HG02884 (cell line): Measurements from ENCODE around the gene NATD1.

Experiments
- ATAC-seq: cut with Tn5 transposase; IDR thresholded peaks from one replicate; pipeline ENCODE4 v1.9.1; 2021; ENCODE audit warnings: mild to moderate bottlenecking, moderate library complexity; ENCODE audit not compliant: unreplicated experiment

NATD1 gene

DNA sequence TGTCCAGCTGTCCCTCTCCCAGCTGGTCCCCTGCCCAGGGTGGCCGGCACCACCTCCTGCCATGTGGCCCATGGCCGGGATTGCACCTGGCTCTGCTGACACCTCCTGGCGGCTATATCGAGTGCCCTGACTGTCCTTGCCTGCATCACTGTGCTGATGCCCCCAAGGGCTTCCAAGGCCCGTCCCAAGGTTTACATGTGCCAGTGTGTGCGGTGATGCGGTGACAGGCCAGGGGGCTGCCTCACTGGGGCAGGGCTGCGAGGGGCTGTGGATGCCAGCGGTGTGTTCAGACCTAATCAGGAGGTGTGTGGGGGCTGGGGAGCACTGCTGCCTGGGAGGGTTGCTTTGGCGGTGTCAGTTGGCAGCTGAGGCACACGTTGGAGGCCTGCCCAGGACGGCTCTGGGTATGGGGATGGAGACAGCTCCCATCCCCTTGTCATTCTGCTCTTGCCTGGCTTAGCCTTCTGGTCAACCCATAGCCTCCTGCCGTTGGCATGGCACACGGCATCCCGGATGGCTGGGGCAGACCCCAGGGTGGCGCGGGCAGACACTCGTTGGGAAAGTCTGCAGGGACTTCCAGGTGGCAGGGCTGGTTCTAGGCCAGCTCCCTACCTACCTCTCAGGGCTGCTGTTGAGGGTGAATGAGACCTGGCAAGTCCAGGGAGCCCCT, 36.8 kb upstream of the NATD1 start:
- no peak for ATAC-seq

DNA sequence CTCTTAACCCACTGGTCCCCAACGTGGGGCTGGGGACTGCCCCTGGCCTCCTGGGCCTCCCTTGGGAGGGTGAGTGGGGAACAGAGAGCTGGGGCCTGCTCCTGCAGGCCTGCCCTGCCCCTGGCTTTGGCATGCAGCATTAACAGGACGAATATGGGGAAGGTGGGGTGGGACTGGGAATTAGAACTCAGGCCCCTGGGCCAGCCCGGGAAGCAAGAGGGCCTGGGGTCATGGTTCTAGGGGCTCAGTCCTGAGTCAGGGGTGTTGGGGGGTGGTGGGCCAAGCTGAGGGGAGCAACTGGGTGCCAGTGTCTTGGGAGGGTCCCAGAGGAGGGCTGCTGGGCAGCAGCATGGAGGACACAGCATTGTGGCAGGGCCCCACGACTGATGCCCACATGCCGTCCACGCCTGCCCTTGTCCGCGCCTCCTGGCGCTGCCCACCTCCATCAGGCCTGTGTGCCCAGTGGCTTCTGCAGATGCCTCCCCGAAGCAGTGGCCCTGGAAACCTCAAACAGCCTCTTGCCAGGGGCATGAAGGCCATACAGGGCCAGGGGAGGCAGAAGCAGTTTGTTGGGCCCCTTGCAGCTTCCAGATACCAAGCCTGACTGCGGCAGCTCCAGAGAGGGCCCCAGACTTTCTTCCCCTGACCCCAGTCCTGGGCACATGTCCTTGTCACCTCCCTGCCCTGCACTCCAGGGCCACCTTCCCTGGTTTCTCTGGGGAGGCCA, 36.1 kb upstream of the NATD1 start:
- ATAC-seq: no peak

DNA sequence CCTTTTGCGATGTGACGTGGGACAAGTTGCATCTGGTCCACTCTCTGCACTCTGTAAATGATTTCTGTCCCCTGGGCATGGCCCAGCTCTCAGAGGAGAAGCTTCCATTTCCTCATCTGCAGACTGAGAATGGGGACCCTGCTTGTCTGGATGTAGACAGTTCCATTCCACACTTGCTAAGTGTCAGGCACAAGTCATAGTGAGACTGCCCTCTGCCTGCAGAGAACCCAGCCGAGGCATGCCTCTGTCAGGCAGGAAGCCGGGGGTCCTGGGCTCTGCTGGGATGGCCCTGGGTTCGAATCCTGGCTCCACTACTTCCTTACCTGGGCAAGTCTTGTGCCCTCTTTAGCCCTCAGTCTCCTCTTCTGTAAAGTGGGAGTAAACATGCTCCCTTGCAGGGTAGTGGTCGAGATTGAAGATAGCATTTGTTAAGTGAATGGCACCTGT, 35.4 kb upstream of the NATD1 start:
- ATAC-seq: no peak

DNA sequence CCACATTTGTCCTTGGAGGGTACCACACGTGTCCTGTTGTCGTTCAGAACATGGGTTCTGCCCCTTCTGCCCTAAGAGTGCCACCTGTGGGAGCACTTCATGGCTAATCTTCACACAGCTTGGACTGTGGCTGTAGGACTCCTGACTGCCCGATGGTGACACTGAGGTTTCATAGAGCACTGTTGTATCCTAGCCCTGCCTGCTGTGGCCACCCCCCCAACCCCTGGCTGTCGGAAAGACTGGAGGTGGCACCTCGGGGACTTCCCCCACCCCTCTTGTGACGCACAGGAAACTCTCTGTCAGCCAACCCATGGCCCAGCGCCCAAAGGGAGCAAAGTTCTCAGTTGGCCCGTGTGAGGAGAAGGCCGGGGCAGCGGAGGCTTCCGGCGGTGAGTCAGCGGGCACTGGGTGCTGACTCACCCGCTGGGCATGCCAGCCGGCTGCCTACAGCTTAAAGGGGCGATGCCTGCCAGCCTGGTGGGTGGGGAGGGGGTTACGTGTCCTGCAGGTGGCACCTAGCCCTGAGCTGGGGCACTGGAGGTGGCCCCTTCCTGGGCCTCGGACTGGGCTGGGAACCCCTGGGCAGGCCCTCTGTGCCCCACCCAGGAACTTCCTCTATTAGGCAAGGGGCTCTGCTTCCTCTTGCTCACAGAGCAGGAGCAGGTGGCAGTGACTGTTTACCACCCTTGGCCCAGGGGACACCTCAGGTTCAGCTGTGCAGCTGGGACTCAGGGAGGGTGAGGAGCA, 34.7 kb upstream of the NATD1 start:
- no peak for ATAC-seq

DNA sequence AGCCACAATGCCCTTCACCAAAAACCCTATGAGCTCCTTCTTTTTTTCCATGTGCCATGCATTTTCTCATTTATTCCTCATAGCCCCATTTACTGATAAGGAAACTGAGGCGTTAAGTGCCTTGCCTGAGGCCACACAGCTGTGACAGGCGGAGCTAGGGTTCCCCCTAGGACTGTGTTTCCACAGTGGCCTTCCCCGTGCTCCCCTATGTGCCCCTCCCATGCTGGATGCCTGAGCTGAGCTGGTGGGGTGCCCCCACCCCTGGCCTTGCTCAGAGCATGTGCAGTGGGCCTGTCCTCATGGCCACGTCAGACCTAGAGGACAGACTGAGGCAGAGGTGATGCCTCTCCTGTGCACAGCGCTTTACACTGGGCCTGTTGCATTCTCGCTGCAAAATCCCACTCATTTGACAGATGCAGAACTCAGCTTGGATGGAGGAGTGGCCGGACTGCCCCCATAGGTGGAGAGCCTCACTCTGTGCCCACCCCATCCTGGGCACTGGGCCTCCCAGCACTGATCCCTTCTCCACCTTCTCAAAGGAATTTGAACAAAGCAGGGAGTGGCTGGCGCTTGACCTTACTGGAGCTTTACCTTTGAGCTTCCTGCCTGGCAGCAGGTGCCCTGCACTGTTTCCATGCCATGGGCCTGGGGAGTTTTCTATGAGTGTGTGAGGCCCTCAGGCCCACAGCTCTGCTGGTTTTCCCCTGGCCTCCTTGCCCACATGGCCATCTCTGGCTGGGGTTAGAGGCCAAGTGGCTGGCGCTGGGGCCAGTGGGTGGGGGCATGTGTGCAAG, 33.9 kb upstream of the NATD1 start:
- ATAC-seq: no peak

DNA sequence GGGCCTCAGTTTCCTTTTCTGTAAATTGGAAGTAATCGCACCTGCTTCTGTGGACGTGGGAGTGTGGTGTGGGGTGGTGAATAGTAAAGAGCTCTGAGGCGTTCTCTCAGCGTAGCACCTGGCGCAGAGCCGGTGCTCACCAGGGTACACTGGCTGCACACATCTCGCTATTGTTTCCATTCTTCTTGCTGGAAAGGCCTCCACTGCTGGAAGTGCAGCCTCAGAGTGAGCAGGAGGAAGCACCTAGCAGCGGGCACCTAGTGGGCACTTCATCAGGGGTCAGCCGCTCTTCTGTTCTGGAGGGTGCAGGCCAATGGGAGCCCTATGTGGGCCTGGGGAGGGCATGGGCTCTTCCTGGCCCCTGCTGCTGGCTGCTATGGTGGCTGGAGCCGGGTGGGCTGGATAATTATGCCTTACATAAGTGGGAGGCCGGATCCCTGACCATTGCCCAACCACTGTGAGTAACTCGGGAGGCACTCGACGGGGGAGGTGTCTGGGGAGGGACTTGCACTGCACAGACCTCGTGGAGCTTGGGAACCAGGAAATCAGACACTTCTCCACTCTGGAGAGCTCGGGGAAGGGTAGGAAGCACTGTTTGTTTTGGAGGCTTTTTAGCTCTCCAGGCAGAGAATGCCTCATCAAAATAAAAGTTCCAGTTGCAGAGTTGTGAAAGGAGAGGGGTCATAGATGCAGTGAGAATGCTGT, 33.0 kb upstream of the NATD1 start:
- no peak for ATAC-seq

DNA sequence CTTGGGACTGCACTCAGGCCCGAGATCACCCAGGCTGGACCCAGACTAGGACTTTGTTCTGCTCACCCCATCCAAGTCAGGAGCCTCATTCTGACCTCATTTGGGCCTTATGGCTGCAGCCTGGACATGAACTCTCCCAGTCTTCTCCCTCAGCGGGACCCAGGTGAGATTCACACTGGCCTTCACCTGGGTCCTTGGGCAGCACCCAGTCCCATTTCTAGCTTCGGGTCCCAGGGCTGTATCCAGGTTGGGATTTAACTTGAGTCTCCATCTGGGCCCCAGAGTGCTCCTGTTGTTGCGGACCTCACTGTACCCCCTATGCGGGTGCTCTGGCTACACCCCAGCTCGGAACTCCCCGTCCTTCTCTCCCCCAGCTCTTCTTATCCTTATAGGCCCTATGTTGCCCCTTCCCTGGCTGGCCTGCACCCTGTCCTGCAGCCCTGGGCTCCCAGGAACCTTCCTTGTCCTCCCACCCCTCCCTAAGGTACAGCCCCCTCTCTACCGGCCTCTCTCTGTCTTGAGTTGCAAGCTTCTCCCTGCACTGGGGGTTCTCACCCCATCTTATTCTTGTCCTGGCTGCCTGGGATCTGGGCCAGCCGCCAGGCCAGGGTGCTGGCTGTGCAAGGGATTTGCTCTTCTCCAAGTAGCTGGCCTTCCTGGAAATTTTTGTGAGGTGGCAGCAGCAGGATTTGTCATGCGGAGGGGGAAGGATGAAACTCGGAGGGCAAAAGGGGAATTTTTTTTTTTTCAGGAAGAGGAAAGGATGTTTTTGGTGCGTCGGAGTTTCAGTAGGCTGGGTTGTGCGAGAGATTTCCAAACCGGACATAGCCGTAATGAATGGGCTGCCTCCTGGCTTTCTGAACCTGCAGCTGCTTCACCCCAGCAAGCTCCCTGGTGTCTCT, 32.2 kb upstream of the NATD1 start:
- ATAC-seq: no peak

DNA sequence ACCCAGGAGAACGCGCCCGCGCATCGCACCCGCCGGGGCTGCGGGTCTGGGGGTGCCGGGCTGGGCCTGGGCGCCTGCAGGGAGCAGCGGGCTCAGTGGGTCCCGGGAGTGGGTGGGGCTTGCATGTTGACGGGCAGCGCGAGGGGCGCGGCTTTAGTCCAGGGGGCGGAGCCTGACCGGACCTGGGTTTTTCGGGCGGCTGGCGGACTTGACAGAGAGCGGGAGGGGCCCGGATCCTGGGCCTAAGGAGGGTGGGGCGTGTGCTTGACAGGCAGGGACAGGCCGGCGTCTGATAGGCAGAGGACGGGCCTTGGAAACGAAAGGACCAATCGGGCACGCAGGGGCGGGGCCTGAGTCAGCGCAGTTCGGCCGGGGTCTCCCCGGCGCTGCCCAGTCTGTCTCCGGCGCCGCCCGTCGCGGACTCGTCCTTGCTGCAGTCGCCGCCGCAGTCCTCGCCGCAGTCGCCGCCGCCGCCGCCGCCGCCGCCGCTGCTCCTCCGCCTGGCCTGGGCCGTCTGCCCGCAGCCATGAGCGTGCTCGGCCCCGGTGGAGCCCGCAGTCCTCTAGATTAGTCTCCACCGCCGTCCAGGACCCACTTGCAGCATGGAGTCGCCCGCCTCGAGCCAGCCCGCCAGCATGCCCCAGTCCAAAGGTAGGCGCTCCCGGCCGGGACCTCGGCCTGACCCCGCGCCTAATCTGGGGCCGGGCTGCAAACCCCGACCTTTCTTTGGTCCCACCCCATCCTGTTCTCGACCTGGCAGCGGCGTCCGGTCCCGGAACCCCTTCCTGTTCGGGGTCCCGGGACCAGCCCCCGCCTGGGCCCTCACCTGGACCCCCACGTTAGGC, 31.3 kb upstream of the NATD1 start, which contains the start of gene MAP2K3:
MAP2K3 (plus strand) TSS at position 393 of the 845 bp plus-strand sequence; CDS start at position 603, 210 bp downstream.
- ATAC-seq: peak; percentile 72

DNA sequence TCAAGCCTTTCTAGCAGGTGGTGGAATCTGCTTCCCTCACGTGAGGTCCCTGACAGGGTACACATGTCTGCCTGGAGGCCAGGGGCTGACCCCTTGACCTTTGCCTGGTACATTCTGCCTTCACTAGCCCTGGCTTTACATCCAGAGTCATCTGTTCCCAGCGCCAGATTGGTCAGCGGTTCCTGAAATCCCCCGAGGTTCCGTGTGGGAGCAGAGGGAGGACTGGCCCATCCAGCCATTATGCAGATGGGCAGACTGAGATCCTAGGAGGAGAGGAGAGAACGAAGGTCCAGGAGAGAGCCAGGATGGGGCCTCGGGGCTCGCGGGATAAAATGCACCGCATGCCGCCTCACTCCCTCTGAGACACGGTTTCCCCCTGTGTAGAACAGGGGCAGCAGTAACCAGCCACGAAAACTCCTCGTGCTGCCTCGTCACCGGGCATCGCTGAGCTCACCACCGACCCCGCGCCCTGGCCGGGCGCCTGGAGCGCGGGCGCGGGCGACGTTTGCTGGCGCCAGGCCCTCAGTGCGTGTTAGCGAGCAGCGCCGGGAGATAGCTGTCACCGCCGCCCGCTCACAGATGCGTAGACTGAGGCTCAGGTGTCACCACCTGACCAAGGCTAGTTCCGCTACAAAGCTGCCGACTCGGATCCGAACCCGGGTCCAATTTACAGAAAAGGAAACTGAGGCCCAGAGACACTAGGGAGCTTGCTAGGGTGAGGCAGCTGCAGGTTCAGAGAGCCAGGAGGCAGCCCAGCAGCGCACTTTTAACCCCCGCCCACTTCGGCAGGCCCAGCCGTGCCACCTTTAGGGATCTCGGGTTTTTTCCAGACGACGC, 30.5 kb upstream of the NATD1 start:
- no peak for ATAC-seq

DNA sequence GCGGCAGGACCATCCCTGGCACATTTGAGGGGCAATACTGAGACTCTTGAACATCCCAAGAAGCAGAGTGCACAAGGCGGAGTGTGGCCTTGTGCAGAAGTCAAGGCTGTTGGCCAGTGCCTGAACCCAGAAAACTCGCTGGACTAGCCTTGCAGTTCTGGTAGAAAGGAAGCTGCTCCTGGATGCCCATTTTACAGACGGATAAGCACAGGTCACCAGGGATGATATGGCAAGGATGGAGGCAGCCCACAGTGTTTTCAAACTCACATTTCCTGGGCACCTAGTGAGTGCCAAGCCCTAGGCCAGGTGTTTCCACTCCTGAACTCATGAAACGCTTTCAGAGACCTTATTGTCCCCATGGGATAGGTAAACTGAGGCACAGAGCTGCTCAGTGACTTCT, 29.6 kb upstream of the NATD1 start:
- ATAC-seq: no peak

DNA sequence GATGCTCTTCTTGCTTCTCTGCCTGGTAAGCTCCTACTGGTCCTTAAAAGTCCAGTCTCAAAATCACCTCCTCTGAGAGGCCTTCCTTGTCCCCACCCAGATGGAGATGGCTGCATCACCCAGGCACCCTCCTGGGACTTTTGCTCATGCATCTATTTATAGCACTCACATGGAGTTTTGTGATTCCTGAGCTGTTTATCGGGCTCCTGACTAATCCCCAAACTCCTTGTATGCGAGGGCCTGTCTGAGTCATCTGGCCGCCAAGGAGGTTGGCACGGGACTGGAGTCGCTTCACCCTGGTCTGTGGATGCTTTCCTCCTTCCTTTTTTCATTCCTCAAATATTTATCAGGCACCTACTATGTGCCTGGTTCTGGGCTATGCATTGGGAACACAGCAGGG, 29.0 kb upstream of the NATD1 start:
- no peak for ATAC-seq

DNA sequence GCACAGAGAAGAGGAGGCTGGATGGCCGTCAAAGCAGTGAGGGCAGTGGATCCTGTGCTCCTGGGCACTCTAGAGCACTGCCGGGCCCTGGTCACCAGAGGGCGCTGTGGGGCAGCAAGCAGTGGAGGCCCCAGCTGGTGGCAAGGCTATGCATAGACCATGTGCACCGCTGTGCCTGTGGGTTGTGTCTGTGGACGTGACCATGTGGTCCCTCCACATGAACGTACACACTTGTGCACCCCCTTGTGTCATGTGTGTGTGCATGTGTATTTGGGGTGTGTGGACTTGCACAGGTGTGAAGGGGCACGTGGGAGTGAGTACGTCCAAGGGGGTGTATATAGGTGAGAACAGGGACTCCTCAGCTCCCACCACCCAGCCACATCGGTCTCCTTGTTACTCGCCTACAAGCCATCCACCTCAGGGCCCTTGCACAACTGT, 26.9 kb upstream of the NATD1 start:
- peak; percentile 25 for ATAC-seq

DNA sequence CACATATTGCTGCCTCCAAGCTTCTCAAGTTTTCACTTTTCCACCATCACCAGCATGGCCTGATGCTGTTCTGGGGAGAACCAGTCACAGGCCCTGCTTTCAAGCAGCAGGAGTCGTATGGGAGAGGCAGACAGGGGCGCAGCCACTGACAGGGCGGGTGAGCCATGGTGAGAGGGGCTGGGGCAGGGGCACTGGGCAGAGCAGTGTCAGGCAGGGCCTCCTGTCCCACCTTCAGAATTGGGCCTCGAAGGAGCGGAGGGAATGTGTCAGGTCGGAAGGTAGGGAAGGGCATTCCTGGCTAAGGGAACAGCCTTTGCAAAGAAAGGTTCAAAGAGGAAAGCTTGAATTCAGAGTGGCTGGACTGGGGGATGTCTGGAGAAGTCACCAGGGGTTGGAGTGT, 26.4 kb upstream of the NATD1 start:
- no peak for ATAC-seq

DNA sequence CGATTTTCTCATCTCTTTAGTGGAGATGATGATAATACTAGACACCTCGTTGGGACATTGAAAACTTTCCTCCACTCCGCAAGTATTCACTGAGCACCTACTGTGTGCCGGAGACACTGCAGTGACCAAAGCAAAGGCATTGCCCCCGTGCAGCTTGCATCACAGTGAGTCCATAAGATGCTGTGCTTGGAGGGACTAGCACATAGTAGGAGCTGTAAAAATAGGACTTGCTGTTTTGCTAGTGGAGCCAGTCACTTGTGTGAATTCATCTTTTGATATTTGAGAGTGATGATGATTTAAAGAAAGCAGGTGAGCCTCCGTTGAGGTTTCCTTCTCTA, 26.0 kb upstream of the NATD1 start:
- ATAC-seq: no peak

DNA sequence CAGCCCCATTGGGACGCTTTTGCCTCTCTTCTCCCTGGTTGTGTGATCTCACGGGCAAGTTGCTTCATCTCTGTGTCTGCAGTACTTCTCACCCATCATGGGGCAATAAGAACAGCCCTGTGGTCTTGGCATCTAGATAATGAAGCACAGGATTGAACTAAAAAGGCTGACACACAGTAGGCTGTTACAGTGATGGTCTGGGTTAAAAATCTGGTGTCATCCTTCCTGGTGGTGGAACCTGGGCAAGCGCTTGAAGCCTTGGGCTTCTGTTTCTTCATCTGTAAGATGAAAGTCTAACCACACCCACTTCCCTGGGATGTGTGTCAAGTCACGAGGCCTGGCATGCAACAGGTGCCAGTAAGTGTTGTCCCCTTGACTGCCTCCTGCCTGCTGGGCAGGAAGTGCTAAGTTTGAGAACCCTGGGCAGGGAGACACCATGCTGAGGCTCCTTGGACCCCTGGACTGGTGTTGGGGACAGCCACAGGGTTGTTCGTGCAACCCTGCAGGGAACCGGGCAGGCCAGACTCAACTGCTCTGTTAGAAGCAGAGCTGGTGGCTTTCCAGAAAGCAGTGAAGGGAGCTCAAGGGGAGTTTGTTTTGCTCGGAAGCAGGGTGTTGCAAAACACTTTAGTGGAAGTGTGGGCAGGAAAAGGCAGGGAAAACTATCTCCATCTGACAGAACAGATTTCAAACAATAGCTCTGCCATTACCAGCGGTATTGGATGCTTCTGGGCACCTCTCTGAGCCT, 25.4 kb upstream of the NATD1 start:
- ATAC-seq: no peak

DNA sequence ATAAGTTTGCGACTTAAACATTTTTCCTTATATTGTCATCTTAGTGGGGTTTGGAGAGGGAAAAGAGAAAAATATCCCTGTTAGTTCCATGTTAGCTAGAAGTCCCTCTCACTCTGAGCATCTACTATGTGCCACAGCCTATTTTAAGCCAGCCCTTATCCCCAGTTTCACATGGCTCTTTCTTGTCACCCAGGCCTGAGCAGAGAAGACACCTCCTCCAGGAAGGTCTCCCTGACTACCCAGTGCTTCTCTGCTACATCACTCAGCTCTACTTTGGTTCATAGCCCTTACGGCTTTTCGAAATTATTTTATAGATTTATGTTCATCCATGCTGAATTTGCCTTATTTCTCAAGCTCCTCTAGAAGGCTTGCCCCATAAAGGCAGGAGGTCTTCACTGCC, 24.1 kb upstream of the NATD1 start:
- ATAC-seq: no peak

DNA sequence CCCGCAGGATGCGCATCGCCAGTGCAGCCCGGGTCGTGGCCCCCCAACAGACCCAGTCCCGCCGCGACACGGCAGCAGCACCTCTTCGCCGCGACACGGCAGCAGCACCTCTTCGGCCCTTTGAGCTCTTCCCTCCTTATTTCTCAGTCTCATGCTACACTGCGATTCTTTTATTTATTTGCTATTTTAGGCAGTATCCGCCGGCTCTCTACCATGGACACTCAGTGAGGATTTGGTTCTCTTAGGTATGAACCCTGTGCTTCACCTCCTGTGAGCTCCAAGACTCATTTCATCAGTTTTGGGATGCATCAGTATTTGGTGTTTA, 23.0 kb upstream of the NATD1 start:
- peak; percentile 2 for ATAC-seq
